DND-41 (cell line): Measurements from ENCODE around the gene KLK12.

Experiments used
- ATAC-seq: fragments of 200-7000 bp; cut with Tn5 transposase; 3 replicates; pipeline ENCODE4 v1.9.1; 2021; ENCODE audit warnings: low read depth; ENCODE audit not compliant: insufficient read depth
- DNase-seq: peaks from one replicate; pipeline ENCODE4 v3.0.0-alpha.2; 2020
- H2AFZ ChIP-seq: 2 replicates; pipeline ENCODE4 v1.6.0; 2012; ENCODE audit warnings: low read depth, low read length
- H3K27ac ChIP-seq: 2 replicates; pipeline ENCODE4 v1.5.1; 2012; ENCODE audit warnings: low read length, inconsistent platforms
- H3K27me3 ChIP-seq: fragments of 200-600 bp; sonication (generic); 2 replicates; pipeline ENCODE4 v1.6.0; 2012; ENCODE audit warnings: low read length, mild to moderate bottlenecking, inconsistent platforms; ENCODE audit not compliant: insufficient read depth, poor library complexity
- H3K36me3 ChIP-seq: 2 replicates; pipeline ENCODE4 v1.5.1; 2012; ENCODE audit warnings: low read length, inconsistent platforms; ENCODE audit not compliant: insufficient read depth
- H3K4me1 ChIP-seq: 2 replicates; pipeline ENCODE4 v1.5.1; 2012; ENCODE audit warnings: mild to moderate bottlenecking, low read length; ENCODE audit not compliant: insufficient read depth
- H3K4me2 ChIP-seq: 2 replicates; pipeline ENCODE4 v1.6.0; 2012; ENCODE audit warnings: mild to moderate bottlenecking, moderate library complexity, low read length, inconsistent platforms; ENCODE audit not compliant: insufficient read depth
- H3K4me3 ChIP-seq, 2 experiments: fragments of 200-600 bp in 1 of 2; shearing (Covaris generic) in 1 of 2; 2 replicates each; pipeline ENCODE4 v1.5.1; 2012 to 2016; ENCODE audit warnings: inconsistent platforms in 2 of 2, low read length in 2 of 2, mild to moderate bottlenecking in 2 of 2, low read depth in 1 of 2, moderate library complexity in 1 of 2
- H3K79me2 ChIP-seq: 2 replicates; pipeline ENCODE4 v1.6.0; 2012; ENCODE audit warnings: low read length, inconsistent platforms; ENCODE audit not compliant: insufficient read depth
- H3K9ac ChIP-seq: 2 replicates; pipeline ENCODE4 v1.6.0; 2012; ENCODE audit warnings: low read depth, mild to moderate bottlenecking, inconsistent platforms, low read length, moderate library complexity
- H3K9me3 ChIP-seq: 2 replicates; pipeline ENCODE4 v1.5.1; 2012; ENCODE audit warnings: low read length, moderate library complexity, mild to moderate bottlenecking, inconsistent platforms; ENCODE audit not compliant: insufficient read depth, severe bottlenecking
- H4K20me1 ChIP-seq: 2 replicates; pipeline ENCODE4 v1.6.0; 2012; ENCODE audit warnings: low read length; ENCODE audit not compliant: insufficient read depth
- EZH2 ChIP-seq: IDR thresholded peaks from 3 replicates; pipeline ENCODE4 v1.6.1; 2012; ENCODE audit warnings: borderline replicate concordance, low read depth, mild to moderate bottlenecking, moderate library complexity, low read length, inconsistent platforms; ENCODE audit not compliant: severe bottlenecking
- TF ChIP-seq, protein P1 (sequence below): IDR thresholded peaks from 2 replicates; pipeline ENCODE4 v1.5.1; 2012; ENCODE audit warnings: borderline replicate concordance, low read length, moderate library complexity, mild to moderate bottlenecking; ENCODE audit not compliant: poor library complexity, severe bottlenecking; ENCODE audit errors: extremely low read depth

Gene KLK12

DNA sequence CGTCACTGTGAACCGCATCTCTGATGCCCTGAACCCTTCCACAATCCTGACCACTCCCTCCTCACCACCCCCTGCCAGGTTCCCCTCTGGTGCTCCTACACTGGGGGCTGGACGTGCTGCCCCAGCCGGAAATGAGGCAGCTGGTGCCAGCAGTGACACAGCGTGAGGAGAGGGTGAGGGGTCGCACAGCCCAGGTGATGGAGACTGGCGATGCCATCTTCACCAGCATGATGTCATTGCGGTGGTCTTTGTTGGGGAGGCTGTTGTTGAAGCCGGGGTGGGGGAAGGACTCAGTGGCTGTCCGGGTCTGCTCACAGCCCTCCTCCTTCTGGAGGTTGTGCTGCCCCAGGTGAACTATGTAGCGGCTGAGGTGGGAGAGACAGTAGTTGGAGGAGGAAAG, 10.9 kb downstream of the KLK12 start:
- Histone ChIP-seq H3K9ac (no peak overlapping the region), H3K9me3 (no peaks in the 10 kb centered on the region), H3K4me3 (no peak overlapping the region), H3K27ac (no peak overlapping the region), H3K4me2 (no peak overlapping the region), H3K36me3 (no peaks in the 10 kb centered on the region), H3K27me3 (peaks cover 10% of the 10 kb centered on the region), H3K4me1 (no peaks in the 10 kb centered on the region), H2AFZ (no peak overlapping the region), H3K79me2 (no peaks in the 10 kb centered on the region), H4K20me1 (no peaks in the 10 kb centered on the region)
- no peak for DNase-seq
- no peak for ATAC-seq
- TF ChIP-seq, protein P1, sequence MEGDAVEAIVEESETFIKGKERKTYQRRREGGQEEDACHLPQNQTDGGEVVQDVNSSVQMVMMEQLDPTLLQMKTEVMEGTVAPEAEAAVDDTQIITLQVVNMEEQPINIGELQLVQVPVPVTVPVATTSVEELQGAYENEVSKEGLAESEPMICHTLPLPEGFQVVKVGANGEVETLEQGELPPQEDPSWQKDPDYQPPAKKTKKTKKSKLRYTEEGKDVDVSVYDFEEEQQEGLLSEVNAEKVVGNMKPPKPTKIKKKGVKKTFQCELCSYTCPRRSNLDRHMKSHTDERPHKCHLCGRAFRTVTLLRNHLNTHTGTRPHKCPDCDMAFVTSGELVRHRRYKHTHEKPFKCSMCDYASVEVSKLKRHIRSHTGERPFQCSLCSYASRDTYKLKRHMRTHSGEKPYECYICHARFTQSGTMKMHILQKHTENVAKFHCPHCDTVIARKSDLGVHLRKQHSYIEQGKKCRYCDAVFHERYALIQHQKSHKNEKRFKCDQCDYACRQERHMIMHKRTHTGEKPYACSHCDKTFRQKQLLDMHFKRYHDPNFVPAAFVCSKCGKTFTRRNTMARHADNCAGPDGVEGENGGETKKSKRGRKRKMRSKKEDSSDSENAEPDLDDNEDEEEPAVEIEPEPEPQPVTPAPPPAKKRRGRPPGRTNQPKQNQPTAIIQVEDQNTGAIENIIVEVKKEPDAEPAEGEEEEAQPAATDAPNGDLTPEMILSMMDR = no peak
- no peak for TF ChIP-seq EZH2

DNA sequence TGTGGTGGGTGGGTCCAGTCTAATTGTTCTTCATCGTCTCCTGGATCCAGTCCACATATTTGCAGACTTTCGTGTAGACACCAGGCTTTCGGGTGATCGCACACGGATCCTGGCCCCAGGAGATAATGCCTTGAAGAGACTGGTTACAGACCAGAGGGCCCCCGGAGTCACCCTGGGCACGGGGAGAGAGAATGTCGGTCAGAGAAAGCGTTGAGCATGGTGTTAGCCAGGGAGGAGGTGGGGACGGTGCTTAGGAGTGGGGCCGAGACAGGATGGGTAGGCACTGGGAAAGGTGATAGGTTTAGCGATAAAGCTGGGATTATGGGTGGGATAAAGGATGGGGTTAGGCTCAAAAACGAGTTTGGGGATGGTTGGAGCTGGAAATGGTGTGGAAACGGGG, 12.3 kb downstream of the KLK12 start:
- no peaks in the 10 kb centered on the region for H3K9me3 ChIP-seq
- TF ChIP-seq EZH2 = no peak
- TF ChIP-seq, protein P1 = no peak
- H4K20me1 ChIP-seq = no peaks in the 10 kb centered on the region
- H2AFZ ChIP-seq = no peak overlapping the region
- no peak overlapping the region for H3K4me3 ChIP-seq
- H3K9ac ChIP-seq = no peak overlapping the region
- H3K27ac ChIP-seq = no peak overlapping the region
- H3K27me3 ChIP-seq = peaks cover 10% of the 10 kb centered on the region
- no peaks in the 10 kb centered on the region for H3K4me1 ChIP-seq
- H3K4me2 ChIP-seq = no peak overlapping the region
- H3K79me2 ChIP-seq = no peaks in the 10 kb centered on the region
- no peaks in the 10 kb centered on the region for H3K36me3 ChIP-seq
- no peak for ATAC-seq
- no peak for DNase-seq

DNA sequence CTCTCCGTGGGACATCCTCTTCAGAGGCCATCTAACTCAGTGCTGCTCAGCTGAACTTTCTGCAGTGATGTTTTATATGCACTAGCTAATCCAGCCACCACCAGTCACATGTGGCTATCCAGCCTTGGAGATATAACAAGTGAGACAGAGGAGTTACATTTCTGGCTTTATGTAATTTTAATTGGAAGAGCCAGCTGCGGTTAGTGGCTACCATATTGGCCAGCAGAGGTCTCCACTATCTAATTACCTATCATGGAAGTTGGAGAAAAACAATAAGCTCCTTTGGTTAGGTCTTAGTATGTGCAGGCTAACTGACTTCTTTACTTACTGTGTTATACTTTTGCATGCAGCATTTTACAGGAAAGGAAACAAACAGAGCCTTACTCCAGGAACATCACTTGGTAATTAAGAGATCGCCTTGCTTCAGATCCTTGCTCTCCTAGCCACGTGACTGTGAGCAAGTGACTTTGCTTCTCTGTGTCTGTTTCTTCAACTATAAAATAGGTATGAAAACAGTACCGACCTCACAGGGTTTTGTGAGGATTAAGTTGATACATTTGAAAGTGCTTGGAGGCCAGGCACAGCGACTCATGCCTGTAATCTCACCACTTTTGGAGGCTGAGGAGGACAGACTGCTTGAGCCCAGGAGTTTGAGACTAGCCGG, 13.7 kb downstream of the KLK12 start:
- Histone ChIP-seq H3K27me3 (peaks cover 3% of the 10 kb centered on the region), H3K4me1 (no peaks in the 10 kb centered on the region), H3K36me3 (no peaks in the 10 kb centered on the region), H3K9me3 (no peaks in the 10 kb centered on the region), H3K27ac (no peak overlapping the region), H3K4me3 (no peak overlapping the region), H3K9ac (no peak overlapping the region), H4K20me1 (no peaks in the 10 kb centered on the region), H3K4me2 (no peak overlapping the region), H3K79me2 (no peaks in the 10 kb centered on the region), H2AFZ (no peak overlapping the region)
- ATAC-seq (no peak), DNase-seq (no peak)
- no peak for TF ChIP-seq EZH2
- TF ChIP-seq, protein P1 = peak; percentile 62

DNA sequence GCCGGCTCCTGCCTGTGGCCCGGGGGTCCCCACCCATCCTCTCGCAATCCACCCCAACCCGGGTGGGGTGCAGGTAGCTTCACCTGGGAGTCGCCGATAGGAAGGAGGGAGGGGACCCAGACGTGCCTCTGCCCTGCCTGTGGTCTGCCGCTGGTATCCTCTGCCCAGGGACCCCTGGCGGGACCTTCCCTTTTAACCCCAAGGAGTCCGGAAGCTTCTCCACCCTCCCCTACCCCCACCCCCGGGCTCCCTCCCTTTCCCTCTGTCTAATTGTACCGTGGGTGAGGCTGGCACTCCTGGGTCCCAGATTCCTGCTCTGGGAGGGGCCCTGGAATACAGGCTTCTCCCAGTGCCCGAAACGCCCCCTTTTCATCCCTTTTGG, 15.3 kb downstream of the KLK12 start, which contains the start of gene KLK10:
Gene KLK10, minus strand, starts transcription at position 166 of the 382 bp plus-strand sequence. CDS start 579 bp downstream, outside the sequence.
- peaks cover 3% of the 10 kb centered on the region for H3K27me3 ChIP-seq
- ATAC-seq (no peak), DNase-seq (no peak)
- H3K27ac ChIP-seq = no peak within 1 kb of the TSS
- H2AFZ ChIP-seq = no peak within 1 kb of the TSS
- no peaks in the 10 kb centered on the region for H3K36me3 ChIP-seq
- no peaks in the 10 kb centered on the region for H3K79me2 ChIP-seq
- H3K4me3 ChIP-seq = no peak within 1 kb of the TSS
- H3K4me1 ChIP-seq = no peaks in the 10 kb centered on the region
- TF ChIP-seq EZH2 = no peak
- TF ChIP-seq, protein P1 = no peak
- no peak within 1 kb of the TSS for H3K9ac ChIP-seq
- H4K20me1 ChIP-seq = no peaks in the 10 kb centered on the region
- no peaks in the 10 kb centered on the region for H3K9me3 ChIP-seq
- H3K4me2 ChIP-seq = no peak within 1 kb of the TSS
